ENCODE data around the gene RGS18. TPM values are rescaled to one million over a fixed set of nuclear protein-coding genes. Genes with fewer than 3 reads are reported as not detected.
A peak's percentile ranks its signal among the peaks of the same experiment; 100 is the strongest.

The RGS18 gene
- total and polyA plus RNA-seq, 2 of the 4 experiments (the other 2 are of a cell fraction) = 0.09 to 0.18 TPM

GRCh38 chr1:192170196-192170984 is 12.1 kb downstream of the RGS18 start:
- no TSS peak for BruUV-seq (replicated peaks)
- TF ChIP-seq CHD1 (IDR thresholded peaks at IDR 0.05; ENCODE audit: low read depth, low read length) (no peak), BHLHE40 (IDR thresholded peaks at IDR 0.05; ENCODE audit: low read depth, low read length) (no peak), RAD21 (IDR thresholded peaks at IDR 0.05; ENCODE audit: low read length) (no peak), POLR2A (IDR thresholded peaks at IDR 0.05; ENCODE audit: low read depth, low read length) (no peak), USF2 (IDR thresholded peaks at IDR 0.05; ENCODE audit: low read depth, low read length) (no peak), RFX5 (IDR thresholded peaks at IDR 0.05; ENCODE audit: low read depth, low read length) (no peak), CTCF (conservative IDR thresholded peaks at IDR 0.05; ENCODE audit: low read depth, low read length) (no peak), RCOR1 (IDR thresholded peaks at IDR 0.05; ENCODE audit: insufficient replicate concordance, low read length) (no peak), SMC3 (IDR thresholded peaks at IDR 0.05; ENCODE audit: low read depth, low read length) (no peak), MAFK (IDR thresholded peaks at IDR 0.05; ENCODE audit: low read depth, low read length) (no peak), ELK1 (IDR thresholded peaks at IDR 0.05; ENCODE audit: borderline replicate concordance, low read depth, low read length) (no peak), NFE2L2 (IDR thresholded peaks at IDR 0.05; ENCODE audit: low read depth, low read length) (no peak), MXI1 (IDR thresholded peaks at IDR 0.05; ENCODE audit: borderline replicate concordance, low read depth, low read length) (no peak), CEBPB (IDR thresholded peaks at IDR 0.05; ENCODE audit: low read depth, low read length) (no peak)
- DNase-seq (peak; percentile 12), ATAC-seq (ENCODE audit: low read depth) (no peak)
- peak overlapping the region; percentile 78 for H2AFZ ChIP-seq (replicated peaks; ENCODE audit: low read length, poor library complexity)
- H2BK5ac ChIP-seq (ENCODE audit: low read depth, low read length, poor library complexity, severe bottlenecking) = peak overlapping the region; percentile 38
- no peak overlapping the region for H3K23ac ChIP-seq (ENCODE audit: low read depth, low read length)
- no peaks in the 10 kb centered on the region for H3K36me3 ChIP-seq (ENCODE audit: control insufficient read depth, insufficient read depth, low read length)
- peak overlapping the region; percentile 12 for H3K4ac ChIP-seq (ENCODE audit: low read depth, low read length)
- H2BK15ac ChIP-seq (ENCODE audit: low read depth, low read length) = peak overlapping the region; percentile 57; the same call in 2 of the 3 replicates
- peak overlapping the region; percentile 20 to 80; a peak in 2 of 4 replicates for H4K8ac ChIP-seq (ENCODE audit: low read depth in 2 of 2, low read length in 2 of 2)
- ChIA-PET POLR2A (ENCODE audit: unreplicated experiment) (no interaction called here), CTCF (interaction anchor here (1.5 kb wide), 1 partner anchor 10 kb away, joined by 5 read pairs; no protein-coding TSS in a partner anchor)
- in situ Hi-C loops (cut with MboI; ENCODE audit: low sequenced_read_pairs) = no loop called here
- H3K9ac ChIP-seq (ENCODE audit: low read depth, low read length) = no peak overlapping the region
- peaks cover 4% of the 10 kb centered on the region for H3K9me1 ChIP-seq (ENCODE audit: insufficient read depth, low read length)
- H3K27ac ChIP-seq (ENCODE audit: insufficient read depth, low read length) = no peak overlapping the region
- no peaks in the 10 kb centered on the region for H3K79me1 ChIP-seq (ENCODE audit: low read depth in 1 of 2, low read length in 2 of 2)
- H3K18ac ChIP-seq (ENCODE audit: low read depth, low read length) = peak overlapping the region; percentile 28; the same call in 1 of the 2 replicates
- peak overlapping the region; percentile 51; the same call in 1 of the 2 replicates for H4K91ac ChIP-seq (ENCODE audit: insufficient read depth, low read depth, low read length)
- no peaks in the 10 kb centered on the region for H3K27me3 ChIP-seq (ENCODE audit: control insufficient read depth, insufficient read depth, low read length)
- no peaks in the 10 kb centered on the region for H3K9me3 ChIP-seq (ENCODE audit: control insufficient read depth, insufficient read depth, low read length)
- H4K20me1 ChIP-seq (ENCODE audit: insufficient read depth, low read length) = no peaks in the 10 kb centered on the region
- dilution Hi-C loops (cut with HindIII; ENCODE audit: low sequenced_read_pairs, unreplicated experiment) = no loop called here
- peak overlapping the region; percentile 65; the same call in 1 of the 2 replicates for H2BK20ac ChIP-seq (ENCODE audit: low read depth, low read length)
- H3K4me1 ChIP-seq (ENCODE audit: control insufficient read depth, insufficient read depth, low read length) = peaks cover 2% of the 10 kb centered on the region; the same call in 1 of the 2 replicates
- no peak overlapping the region for H3K4me2 ChIP-seq (ENCODE audit: low read depth, low read length)
- WGBS, 2 experiments (ENCODE audit: extremely low coverage in 2 of 2, insufficient read length in 1 of 2) = 83% methylated on average over 1 of the region's 6 CpGs; no CpG with 5 or more reads in 1 of the 2 experiments
- intact Hi-C loops (cut with micrococcal nuclease) = no loop called here
- H3K14ac ChIP-seq (replicated peaks; ENCODE audit: low read depth, low read length) = peak overlapping the region; percentile 19; the same call in 1 of the 2 replicates
- peak overlapping the region; percentile 43; the same call in 1 of the 2 replicates for H2AK5ac ChIP-seq (ENCODE audit: low read depth, low read length)
- no peak overlapping the region for H3K56ac ChIP-seq (ENCODE audit: extremely low read depth, insufficient read depth, low read length)
- no peak overlapping the region for H2AK9ac ChIP-seq (replicated peaks; ENCODE audit: low read depth, low read length, poor library complexity)
- H4K5ac ChIP-seq (ENCODE audit: low read depth, low read length) = peak overlapping the region; percentile 63; the same call in 1 of the 2 replicates
- H2BK120ac ChIP-seq (ENCODE audit: low read depth, low read length) = peak overlapping the region; percentile 77
- H3K4me3 ChIP-seq (ENCODE audit: insufficient read depth, low read depth, low read length) = no peak overlapping the region

All from IMR-90 (cell line).